ENCODE data around the gene RAB6B. TPM values are rescaled to one million over a fixed set of nuclear protein-coding genes. Genes with fewer than 3 reads are reported as not detected.

RAB6B gene
- polyA plus RNA-seq, 1 experiment = 2.2 TPM

DNA sequence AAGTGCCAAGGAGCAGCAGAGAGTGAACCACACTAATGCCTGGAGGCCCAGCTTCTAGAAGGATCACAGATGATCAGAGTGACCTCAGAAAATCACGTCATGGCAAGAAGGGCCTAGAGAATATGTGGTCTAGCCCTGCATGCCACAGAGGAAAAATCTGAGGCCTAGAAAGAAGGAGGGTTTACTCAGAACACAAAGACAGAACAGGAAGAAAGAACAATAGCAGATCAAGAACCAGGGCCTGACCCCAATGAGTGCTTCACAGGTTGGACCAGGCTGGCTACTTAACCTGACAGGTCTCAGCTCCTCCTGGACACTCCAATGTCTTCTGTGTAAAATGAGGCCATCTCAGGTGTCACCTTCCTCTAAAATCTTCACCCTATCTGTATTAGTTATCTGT lies 14.2 kb downstream of the RAB6B start:
- H3K4me3 ChIP-seq (ENCODE audit: low read depth, low read length) = no peak overlapping the region

DNA sequence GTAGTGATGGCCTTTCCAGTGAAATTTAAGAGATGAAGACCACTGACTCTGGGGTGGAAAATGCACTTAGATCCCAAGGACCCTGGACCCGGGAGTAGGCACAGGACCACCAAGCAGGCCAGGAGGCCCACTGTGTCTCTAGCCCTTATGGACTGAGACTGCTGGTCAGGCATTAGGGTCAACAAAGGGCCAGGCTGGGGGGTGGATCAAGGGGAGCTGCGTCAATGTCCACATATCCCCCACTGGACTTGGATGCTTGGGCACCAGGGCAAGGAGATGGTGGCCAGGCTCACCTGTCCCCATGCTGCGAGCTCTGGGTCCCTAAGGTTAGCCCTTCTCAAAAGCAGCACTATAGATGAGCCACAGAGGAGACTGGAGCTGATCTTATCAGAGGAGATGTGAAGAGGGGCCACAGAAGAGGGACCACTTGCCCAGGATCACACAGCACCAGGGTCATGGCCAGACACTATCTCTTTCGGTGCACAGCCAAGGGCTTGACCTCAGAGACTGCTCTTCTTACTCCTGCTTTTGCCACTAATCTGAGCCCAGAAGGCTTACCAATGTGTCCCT lies 14.7 kb downstream of the RAB6B start:
- CTCF ChIA-PET = no interaction called here

More for the DNA sequence above, 14.2 kb downstream of the RAB6B start:
- ChIA-PET POLR2A (no interaction called here), CTCF (no interaction called here)
- TF ChIP-seq, protein P1, sequence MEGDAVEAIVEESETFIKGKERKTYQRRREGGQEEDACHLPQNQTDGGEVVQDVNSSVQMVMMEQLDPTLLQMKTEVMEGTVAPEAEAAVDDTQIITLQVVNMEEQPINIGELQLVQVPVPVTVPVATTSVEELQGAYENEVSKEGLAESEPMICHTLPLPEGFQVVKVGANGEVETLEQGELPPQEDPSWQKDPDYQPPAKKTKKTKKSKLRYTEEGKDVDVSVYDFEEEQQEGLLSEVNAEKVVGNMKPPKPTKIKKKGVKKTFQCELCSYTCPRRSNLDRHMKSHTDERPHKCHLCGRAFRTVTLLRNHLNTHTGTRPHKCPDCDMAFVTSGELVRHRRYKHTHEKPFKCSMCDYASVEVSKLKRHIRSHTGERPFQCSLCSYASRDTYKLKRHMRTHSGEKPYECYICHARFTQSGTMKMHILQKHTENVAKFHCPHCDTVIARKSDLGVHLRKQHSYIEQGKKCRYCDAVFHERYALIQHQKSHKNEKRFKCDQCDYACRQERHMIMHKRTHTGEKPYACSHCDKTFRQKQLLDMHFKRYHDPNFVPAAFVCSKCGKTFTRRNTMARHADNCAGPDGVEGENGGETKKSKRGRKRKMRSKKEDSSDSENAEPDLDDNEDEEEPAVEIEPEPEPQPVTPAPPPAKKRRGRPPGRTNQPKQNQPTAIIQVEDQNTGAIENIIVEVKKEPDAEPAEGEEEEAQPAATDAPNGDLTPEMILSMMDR (IDR thresholded peaks at IDR 0.05; ENCODE audit: low read depth, low read length) = no peak
- Histone ChIP-seq H3K27ac (ENCODE audit: low read depth, low read length) (no peak overlapping the region), H3K27me3 (ENCODE audit: control insufficient read depth, insufficient read depth, low read length) (peaks cover 43% of the 10 kb centered on the region), H3K9me3 (ENCODE audit: control insufficient read depth, insufficient read depth, low read length) (no peaks in the 10 kb centered on the region)
- DNase-seq (ENCODE audit: low read depth, low spot score) = no peak

DNA sequence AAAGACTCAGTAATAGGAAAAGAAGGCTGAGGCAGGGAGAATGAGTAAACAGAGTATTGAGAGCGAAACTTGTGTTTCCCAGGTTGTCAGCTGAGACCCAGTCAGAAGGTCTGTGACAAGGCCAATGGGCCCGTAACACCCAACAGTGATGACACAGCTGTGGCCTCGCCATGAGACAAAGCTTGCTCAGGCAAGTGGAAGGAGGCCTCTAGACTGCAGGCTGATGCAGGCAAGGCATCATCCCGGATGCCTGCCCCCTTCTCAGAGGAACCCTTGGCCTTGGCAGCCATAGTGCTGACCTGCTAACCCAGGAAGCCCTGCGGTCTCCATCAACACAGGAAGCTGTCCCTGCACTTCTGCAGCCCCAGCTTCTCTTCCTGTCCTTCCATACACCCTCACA lies 15.4 kb downstream of the RAB6B start:
- Histone ChIP-seq H3K27me3 (ENCODE audit: control insufficient read depth, insufficient read depth, low read length) (peaks cover 35% of the 10 kb centered on the region), H3K27ac (ENCODE audit: low read depth, low read length) (no peak overlapping the region), H3K9me3 (ENCODE audit: control insufficient read depth, insufficient read depth, low read length) (no peaks in the 10 kb centered on the region), H3K4me3 (ENCODE audit: low read depth, low read length) (no peak overlapping the region)
- TF ChIP-seq, protein P1 (IDR thresholded peaks at IDR 0.05; ENCODE audit: low read depth, low read length) = no peak
- DNase-seq (ENCODE audit: low read depth, low spot score) = no peak
- ChIA-PET POLR2A (no interaction called here), CTCF (no interaction called here)

More for the DNA sequence above, 14.7 kb downstream of the RAB6B start:
- Histone ChIP-seq H3K4me3 (ENCODE audit: low read depth, low read length) (no peak overlapping the region), H3K9me3 (ENCODE audit: control insufficient read depth, insufficient read depth, low read length) (no peaks in the 10 kb centered on the region), H3K27me3 (ENCODE audit: control insufficient read depth, insufficient read depth, low read length) (peaks cover 38% of the 10 kb centered on the region), H3K27ac (ENCODE audit: low read depth, low read length) (no peak overlapping the region)
- TF ChIP-seq, protein P1 (IDR thresholded peaks at IDR 0.05; ENCODE audit: low read depth, low read length) = no peak
- no peak for DNase-seq (ENCODE audit: low read depth, low spot score)
- POLR2A ChIA-PET = no interaction called here

DNA sequence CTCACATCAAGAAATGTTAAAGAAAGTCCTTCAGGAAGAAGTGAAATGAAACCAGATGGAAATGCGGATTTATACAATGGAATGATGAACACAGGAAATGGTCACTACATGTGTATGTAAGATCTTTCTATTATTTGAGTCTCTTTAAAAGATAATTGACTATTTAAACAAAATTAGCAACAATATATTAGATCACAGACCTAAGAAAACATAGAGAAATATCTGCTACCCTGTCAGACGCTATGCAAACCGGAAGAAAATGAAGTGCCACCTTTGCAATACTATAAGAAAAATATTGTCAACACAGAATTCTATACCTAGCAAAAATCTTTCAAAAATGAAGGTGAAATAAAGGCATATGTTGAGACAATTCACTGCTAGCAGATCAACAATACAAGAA lies 17.2 kb downstream of the RAB6B start:
- POLR2A ChIA-PET = no interaction called here
- DNase-seq (ENCODE audit: low read depth, low spot score) = no peak
- CTCF ChIA-PET = no interaction called here

DNA sequence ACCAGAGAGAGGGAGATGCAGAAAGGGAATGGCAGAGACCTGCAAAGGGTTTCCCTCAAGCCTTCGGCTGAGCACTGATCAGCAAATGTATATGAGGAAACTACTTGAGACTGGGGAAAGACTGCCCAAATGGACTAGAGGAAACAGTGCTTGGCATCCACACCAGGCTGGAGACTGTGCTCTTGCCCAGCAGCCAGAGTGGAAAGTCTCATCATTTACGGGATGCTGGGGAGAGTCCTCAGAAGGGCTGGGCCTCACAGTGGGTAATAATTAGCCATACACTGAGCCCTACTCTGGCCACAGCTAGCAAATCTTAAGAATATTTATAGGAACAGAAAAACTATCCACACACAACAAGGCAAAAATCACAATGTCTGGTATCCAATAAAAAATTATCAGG lies 18.5 kb downstream of the RAB6B start:
- peaks cover 22% of the 10 kb centered on the region for H3K27me3 ChIP-seq (ENCODE audit: control insufficient read depth, insufficient read depth, low read length)
- no peaks in the 10 kb centered on the region for H3K9me3 ChIP-seq (ENCODE audit: control insufficient read depth, insufficient read depth, low read length)
- POLR2A ChIA-PET = no interaction called here
- DNase-seq (ENCODE audit: low read depth, low spot score) = no peak
- TF ChIP-seq, protein P1 (IDR thresholded peaks at IDR 0.05; ENCODE audit: low read depth, low read length) = no peak
- no peak overlapping the region for H3K4me3 ChIP-seq (ENCODE audit: low read depth, low read length)
- H3K27ac ChIP-seq (ENCODE audit: low read depth, low read length) = no peak overlapping the region
- CTCF ChIA-PET = no interaction called here

More for the DNA sequence above, 17.2 kb downstream of the RAB6B start:
- peaks cover 21% of the 10 kb centered on the region for H3K27me3 ChIP-seq (ENCODE audit: control insufficient read depth, insufficient read depth, low read length)
- no peaks in the 10 kb centered on the region for H3K9me3 ChIP-seq (ENCODE audit: control insufficient read depth, insufficient read depth, low read length)
- TF ChIP-seq, protein P1 (IDR thresholded peaks at IDR 0.05; ENCODE audit: low read depth, low read length) = no peak
- H3K27ac ChIP-seq (ENCODE audit: low read depth, low read length) = no peak overlapping the region
- no peak overlapping the region for H3K4me3 ChIP-seq (ENCODE audit: low read depth, low read length)
